Epithelial cell of esophagus (primary cell): ENCODE measurements around the gene CHD6.

Experiments used
- DNase-seq: peaks from one replicate; pipeline ENCODE4 v3.0.0; 2010; ENCODE audit warnings: low read depth
- H3K4me3 ChIP-seq: 2 replicates; pipeline ENCODE4 v1.5.1; 2011; ENCODE audit warnings: mild to moderate bottlenecking, low read length, control low read depth
- TF ChIP-seq, protein P1 (sequence below): IDR thresholded peaks from 2 replicates; pipeline ENCODE4 v1.5.1; 2011; ENCODE audit warnings: low read depth, mild to moderate bottlenecking, low read length, control low read depth, inconsistent platforms; ENCODE audit not compliant: insufficient read depth; ENCODE audit errors: missing control alignments

Gene CHD6

DNA sequence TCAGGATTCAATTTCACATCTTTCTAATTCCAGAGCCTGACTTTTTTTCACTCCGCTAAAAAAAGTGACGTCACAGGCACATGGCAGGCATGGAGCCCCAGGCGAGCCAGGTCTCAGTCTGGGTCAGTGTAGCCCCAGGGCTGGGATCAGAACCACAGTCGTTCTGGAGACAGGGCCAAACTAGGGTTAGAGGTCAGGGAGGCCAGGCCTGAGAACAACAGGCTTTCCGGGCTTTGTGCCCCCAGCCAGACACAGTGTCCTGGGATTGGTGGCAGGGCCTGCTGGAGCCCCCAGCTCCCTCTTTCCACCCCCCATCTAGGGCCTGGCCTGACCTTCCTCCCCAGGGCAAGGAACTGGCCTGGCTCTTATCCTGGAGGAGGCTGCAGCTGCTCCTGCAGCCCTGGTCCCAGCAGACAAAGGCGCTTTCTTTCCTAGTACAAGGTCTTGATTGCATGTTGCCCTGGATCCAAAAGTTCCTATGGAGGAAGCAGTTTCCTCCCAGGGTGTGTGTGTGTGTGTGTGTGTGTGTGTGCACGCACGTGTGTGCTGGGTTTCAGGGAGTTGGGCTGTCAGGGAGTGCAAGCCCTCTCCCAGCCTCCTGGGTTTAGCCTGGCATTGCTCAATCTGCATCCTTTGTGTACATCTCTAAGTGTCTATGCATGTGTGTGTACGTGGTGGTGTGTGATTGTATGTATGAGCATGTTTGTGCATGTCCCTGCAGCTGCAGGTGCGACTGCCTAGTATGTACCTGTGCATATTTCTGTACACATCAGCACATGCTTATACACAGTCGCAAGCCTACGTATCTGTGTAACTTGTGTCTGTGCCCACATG is 225.1 kb downstream of the CHD6 start:
- H3K4me3 ChIP-seq: no peak overlapping the region
- DNase-seq: peak; percentile 59
- TF ChIP-seq, protein P1, sequence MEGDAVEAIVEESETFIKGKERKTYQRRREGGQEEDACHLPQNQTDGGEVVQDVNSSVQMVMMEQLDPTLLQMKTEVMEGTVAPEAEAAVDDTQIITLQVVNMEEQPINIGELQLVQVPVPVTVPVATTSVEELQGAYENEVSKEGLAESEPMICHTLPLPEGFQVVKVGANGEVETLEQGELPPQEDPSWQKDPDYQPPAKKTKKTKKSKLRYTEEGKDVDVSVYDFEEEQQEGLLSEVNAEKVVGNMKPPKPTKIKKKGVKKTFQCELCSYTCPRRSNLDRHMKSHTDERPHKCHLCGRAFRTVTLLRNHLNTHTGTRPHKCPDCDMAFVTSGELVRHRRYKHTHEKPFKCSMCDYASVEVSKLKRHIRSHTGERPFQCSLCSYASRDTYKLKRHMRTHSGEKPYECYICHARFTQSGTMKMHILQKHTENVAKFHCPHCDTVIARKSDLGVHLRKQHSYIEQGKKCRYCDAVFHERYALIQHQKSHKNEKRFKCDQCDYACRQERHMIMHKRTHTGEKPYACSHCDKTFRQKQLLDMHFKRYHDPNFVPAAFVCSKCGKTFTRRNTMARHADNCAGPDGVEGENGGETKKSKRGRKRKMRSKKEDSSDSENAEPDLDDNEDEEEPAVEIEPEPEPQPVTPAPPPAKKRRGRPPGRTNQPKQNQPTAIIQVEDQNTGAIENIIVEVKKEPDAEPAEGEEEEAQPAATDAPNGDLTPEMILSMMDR: no peak

DNA sequence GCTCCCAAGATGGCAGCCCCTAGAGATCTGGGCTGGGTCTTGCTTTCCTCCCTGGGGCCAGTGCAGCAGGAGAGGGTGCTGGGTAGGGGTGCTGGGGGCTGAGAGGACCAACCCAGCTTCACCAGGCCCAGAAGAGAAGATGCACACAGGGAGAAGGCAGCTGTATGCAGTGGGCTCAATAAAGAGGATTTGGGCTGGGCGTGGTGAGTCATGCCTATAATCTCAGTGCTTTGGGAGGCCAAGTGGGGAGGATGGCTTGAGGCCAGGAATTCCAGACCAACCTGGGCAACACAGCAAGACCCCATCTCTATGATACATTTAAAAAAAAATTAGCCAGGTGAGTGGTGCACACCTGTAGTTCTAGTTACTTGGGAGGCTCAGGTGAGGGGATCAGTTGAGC is 225.9 kb downstream of the CHD6 start:
- no peak overlapping the region for H3K4me3 ChIP-seq
- TF ChIP-seq, protein P1: no peak
- no peak for DNase-seq

DNA sequence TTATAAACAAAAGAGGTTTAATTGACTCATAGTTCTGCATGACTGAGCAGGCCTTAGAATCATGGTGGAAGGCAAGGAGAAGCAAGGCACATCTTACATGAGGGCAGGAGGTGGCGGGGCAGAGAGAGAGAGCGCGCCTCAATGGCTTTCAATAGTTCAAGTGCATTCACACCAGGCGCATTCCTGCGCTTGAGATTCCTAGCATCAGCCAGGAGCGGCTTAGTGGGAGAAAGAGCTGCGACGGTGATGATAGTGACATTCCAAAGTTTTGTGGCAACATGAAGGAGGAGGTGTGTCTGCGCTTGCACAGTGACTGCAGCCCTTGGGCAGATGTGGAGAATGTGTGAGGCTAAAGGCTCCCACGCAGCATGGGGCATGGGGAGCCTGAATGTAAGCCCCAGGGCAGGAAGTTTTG is 226.6 kb downstream of the CHD6 start:
- peak; percentile 91 for DNase-seq
- TF ChIP-seq, protein P1: no peak
- H3K4me3 ChIP-seq: no peak overlapping the region

DNA sequence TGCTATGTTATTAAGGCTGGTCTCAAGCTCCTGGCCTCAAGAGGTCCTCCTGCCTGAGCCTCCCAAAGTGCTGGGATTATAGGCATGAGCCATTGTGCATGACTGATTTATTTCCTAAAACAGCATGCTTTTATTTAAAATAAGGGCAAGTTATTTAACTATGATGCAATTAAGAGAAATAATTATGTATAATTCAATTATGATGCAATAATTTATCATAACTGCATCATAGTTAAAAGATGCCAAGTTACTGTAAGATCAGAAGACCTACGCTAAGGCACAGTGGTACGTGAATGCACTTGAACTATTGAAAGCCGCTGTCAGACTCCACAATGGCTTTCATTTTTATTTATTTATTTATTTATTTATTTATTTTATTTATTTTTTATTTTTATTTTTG is 227.3 kb downstream of the CHD6 start:
- TF ChIP-seq, protein P1: no peak
- DNase-seq: no peak
- no peak overlapping the region for H3K4me3 ChIP-seq

DNA sequence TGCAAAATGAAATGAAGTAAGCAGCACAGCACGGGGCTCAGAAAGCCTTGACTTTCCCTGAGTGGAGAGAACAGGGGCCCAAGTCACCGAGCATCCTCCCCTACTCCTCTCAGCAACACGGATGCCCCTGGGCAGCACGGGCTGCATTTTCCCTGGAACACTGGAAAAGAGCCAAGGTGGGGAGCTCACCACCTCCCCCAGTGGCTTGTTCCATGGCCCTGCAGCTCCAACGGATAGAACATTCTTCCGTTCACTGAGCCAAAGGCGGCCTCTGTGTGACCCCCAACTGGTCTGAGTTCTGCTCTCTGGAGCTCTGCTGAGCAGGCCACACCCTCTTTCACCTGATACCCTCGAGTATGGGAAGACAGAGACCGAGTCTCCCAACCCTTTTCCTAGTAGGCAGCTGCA is 230.7 kb downstream of the CHD6 start:
- TF ChIP-seq, protein P1: no peak
- no peak for DNase-seq
- no peak overlapping the region for H3K4me3 ChIP-seq

DNA sequence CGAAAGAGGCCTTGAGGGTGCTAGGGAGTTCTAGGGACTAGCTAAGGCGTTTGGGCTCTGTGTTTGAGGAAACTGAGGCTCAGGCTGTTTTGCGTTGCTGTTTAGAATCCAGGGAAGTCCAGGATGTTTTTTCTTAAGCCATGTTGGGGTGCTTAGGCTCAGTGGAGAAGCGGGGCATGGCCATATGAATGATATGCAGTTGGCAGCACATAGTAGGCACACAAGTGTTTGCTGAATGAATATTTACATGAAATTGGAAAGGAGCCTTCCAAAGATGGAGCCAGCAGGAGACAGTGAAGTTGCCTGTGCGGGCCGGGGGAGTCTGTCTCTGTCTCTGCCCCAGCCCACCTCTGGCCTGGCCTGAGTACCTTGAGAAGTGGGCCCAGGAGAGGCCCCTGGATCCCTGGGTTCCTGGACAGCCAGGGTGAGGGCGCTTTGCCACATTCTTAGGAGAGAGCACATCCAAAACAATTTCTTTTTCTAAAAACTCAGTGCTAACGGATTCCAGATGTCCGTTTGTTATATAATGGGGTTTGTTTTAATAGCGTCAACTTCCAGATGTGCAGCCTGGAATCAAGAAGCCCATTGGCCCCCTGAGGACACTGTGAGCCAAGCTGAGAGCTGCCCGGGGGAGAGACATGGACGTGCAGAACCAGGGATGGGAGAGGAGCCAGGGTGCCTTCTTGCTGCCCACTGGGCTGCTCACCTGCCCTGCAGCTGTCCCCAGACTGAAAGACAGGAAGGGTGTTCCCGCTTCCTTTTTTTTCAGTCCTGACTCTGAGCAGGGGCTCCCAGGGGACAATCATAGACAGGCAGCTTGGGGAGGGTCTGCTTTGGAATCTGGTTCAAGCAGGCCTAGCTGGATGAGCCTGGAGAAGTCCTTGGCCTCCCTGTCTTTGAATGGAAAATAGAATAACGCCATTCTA is 231.4 kb downstream of the CHD6 start:
- no peak for DNase-seq
- H3K4me3 ChIP-seq: no peak overlapping the region

More for the DNA sequence above, 231.4 kb downstream of the CHD6 start:
- TF ChIP-seq, protein P1: no peak
